ENCODE data around the gene ABCC8.

ABCC8 gene

DNA sequence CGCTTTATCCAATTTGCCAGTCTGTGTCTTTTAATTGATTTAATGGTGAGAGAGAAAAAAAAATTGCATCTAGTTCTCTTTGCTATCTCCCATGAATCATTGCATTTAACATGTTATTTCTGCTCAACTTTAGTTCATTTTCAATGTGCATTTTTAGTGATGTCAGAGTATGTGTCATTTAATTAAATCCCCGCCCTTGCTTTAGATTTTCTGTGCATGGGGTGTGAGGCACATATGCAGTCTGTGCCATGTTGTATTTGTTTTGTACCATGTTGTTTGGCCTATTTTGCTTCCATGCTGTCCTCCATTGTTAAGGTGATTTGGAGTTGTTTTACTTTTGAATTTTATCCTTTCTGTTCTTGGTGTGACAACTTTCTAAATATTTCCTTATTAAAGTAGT, 133.4 kb downstream of the ABCC8 start:
- DNase-seq: no peak
